Trophoblast cell (in vitro differentiated cells and primary cell): ENCODE measurements around the gene ADTRP.

Source experiments
- DNase-seq, 2 donors: peaks; one replicate each; pipeline ENCODE4 v3.0.0-alpha.2; 2016
- H2AFZ ChIP-seq: 2 replicates; pipeline ENCODE4 v1.6.1; 2013; ENCODE audit warnings: low read length, moderate library complexity, mild to moderate bottlenecking; ENCODE audit not compliant: insufficient read depth, poor library complexity
- H2AK5ac ChIP-seq: 2 replicates; pipeline ENCODE4 v1.6.1; 2013; ENCODE audit warnings: mild to moderate bottlenecking, low read length
- H2BK120ac ChIP-seq: 2 replicates; pipeline ENCODE4 v1.6.1; 2013; ENCODE audit warnings: low read length, mild to moderate bottlenecking, moderate library complexity; ENCODE audit not compliant: insufficient read depth, poor library complexity
- H2BK12ac ChIP-seq: 2 replicates; pipeline ENCODE4 v1.6.1; 2013; ENCODE audit warnings: mild to moderate bottlenecking, low read length, moderate library complexity
- H2BK5ac ChIP-seq: 2 replicates; pipeline ENCODE4 v1.6.1; 2013; ENCODE audit warnings: low read length, low read depth, moderate library complexity, mild to moderate bottlenecking; ENCODE audit not compliant: poor library complexity
- H3K14ac ChIP-seq: 2 replicates; pipeline ENCODE4 v1.6.1; 2013; ENCODE audit warnings: mild to moderate bottlenecking, low read length
- H3K18ac ChIP-seq: 2 replicates; pipeline ENCODE4 v1.6.1; 2013; ENCODE audit warnings: mild to moderate bottlenecking, low read length
- H3K23ac ChIP-seq: 2 replicates; pipeline ENCODE4 v1.6.1; 2013; ENCODE audit warnings: low read length
- H3K27ac ChIP-seq: 2 replicates; pipeline ENCODE4 v1.5.1; 2013; ENCODE audit warnings: low read depth, mild to moderate bottlenecking, inconsistent platforms, low read length, moderate library complexity
- H3K27me3 ChIP-seq: 2 replicates; pipeline ENCODE4 v1.6.1; 2013; ENCODE audit warnings: inconsistent platforms, mild to moderate bottlenecking, low read length, moderate library complexity; ENCODE audit not compliant: insufficient read depth
- H3K36me3 ChIP-seq, 2 experiments: 1 replicate in 1 of 2; 2 replicates in 1 of 2; pipeline ENCODE4 v1.6.1; 2013; ENCODE audit warnings: low read length in 2 of 2, mild to moderate bottlenecking in 2 of 2, moderate library complexity in 1 of 2; ENCODE audit not compliant: insufficient read depth in 2 of 2, control insufficient read depth in 1 of 2
- H3K4ac ChIP-seq: 2 replicates; pipeline ENCODE4 v1.6.1; 2013; ENCODE audit warnings: low read depth, mild to moderate bottlenecking, low read length, moderate library complexity
- H3K4me1 ChIP-seq, 2 experiments: 1 replicate in 1 of 2; 2 replicates in 1 of 2; pipeline ENCODE4 v1.6.1; 2013; ENCODE audit warnings: low read length in 2 of 2, mild to moderate bottlenecking in 2 of 2, moderate library complexity in 1 of 2; ENCODE audit not compliant: insufficient read depth in 2 of 2, control insufficient read depth in 1 of 2
- H3K4me2 ChIP-seq: 2 replicates; pipeline ENCODE4 v1.6.1; 2013; ENCODE audit warnings: inconsistent platforms, mild to moderate bottlenecking, low read length, moderate library complexity
- H3K4me3 ChIP-seq: 2 replicates; pipeline ENCODE4 v1.5.1; 2013; ENCODE audit warnings: mild to moderate bottlenecking, low read depth, low read length, inconsistent platforms
- H3K79me1 ChIP-seq: one replicate; pipeline ENCODE4 v1.6.1; 2013; ENCODE audit warnings: low read length
- H3K79me2 ChIP-seq: 2 replicates; pipeline ENCODE4 v1.6.1; 2013; ENCODE audit warnings: low read length, mild to moderate bottlenecking; ENCODE audit not compliant: control insufficient read depth, insufficient read depth, poor library complexity
- H3K9ac ChIP-seq: 2 replicates; pipeline ENCODE4 v1.6.1; 2013; ENCODE audit warnings: mild to moderate bottlenecking, low read length
- H3K9me3 ChIP-seq: 2 replicates; pipeline ENCODE4 v1.6.1; 2013; ENCODE audit warnings: low read depth, mild to moderate bottlenecking, control low read depth, inconsistent platforms, low read length; ENCODE audit not compliant: insufficient read depth
- H4K12ac ChIP-seq: 2 replicates; pipeline ENCODE4 v1.6.1; 2013; ENCODE audit warnings: low read depth, mild to moderate bottlenecking, low read length, moderate library complexity
- H4K8ac ChIP-seq: 2 replicates; pipeline ENCODE4 v1.6.1; 2013; ENCODE audit warnings: low read depth, mild to moderate bottlenecking, low read length, moderate library complexity
- H4K91ac ChIP-seq: one replicate; pipeline ENCODE4 v1.6.1; 2013; ENCODE audit warnings: low read depth, mild to moderate bottlenecking, low read length, moderate library complexity
- WGBS: extraction: QIAGEN DNeasy Blood & Tissue Kit; methylation state at CpG from one replicate; pipeline ENCODE4 v1.1.7; 2013; ENCODE audit warnings: missing lambda C conversion rate; ENCODE audit not compliant: insufficient read length, insufficient coverage; ENCODE audit errors: extremely low coverage; 5-methylcytosine and 5-hydroxymethylcytosine counted together

ADTRP gene

GRCh38 chr6:11808054-11808453, 29.5 kb upstream of the ADTRP start:
- no peak overlapping the region for H4K12ac ChIP-seq
- H3K9me3 ChIP-seq: no peaks in the 10 kb centered on the region
- no peak overlapping the region for H3K14ac ChIP-seq
- no peaks in the 10 kb centered on the region for H3K79me1 ChIP-seq
- no peak overlapping the region for H4K91ac ChIP-seq
- H2BK120ac ChIP-seq: no peak overlapping the region
- H2AFZ ChIP-seq: no peak overlapping the region
- no CpG with 5 or more reads among the region's 8 CpGs for WGBS
- no peak overlapping the region for H4K8ac ChIP-seq
- no peak overlapping the region for H3K4ac ChIP-seq
- no peak overlapping the region for H3K18ac ChIP-seq
- no peaks in the 10 kb centered on the region for H3K36me3 ChIP-seq
- no peaks in the 10 kb centered on the region for H3K79me2 ChIP-seq
- H3K27ac ChIP-seq: no peak overlapping the region
- H2BK5ac ChIP-seq: no peak overlapping the region
- H3K9ac ChIP-seq: no peak overlapping the region
- H3K27me3 ChIP-seq: no peaks in the 10 kb centered on the region
- no peak for DNase-seq
- no peak overlapping the region for H2BK12ac ChIP-seq
- peaks cover 0 to 7% of the 10 kb centered on the region in 2 experiments for H3K4me1 ChIP-seq
- no peak overlapping the region for H3K23ac ChIP-seq
- H3K4me3 ChIP-seq: no peak overlapping the region
- H2AK5ac ChIP-seq: no peak overlapping the region
- H3K4me2 ChIP-seq: no peak overlapping the region

GRCh38 chr6:11806561-11807317, 28.1 kb upstream of the ADTRP start:
- Histone ChIP-seq H3K27ac (no peak overlapping the region), H2AK5ac (no peak overlapping the region), H2BK12ac (no peak overlapping the region), H4K12ac (no peak overlapping the region), H3K18ac (no peak overlapping the region), H3K4me3 (no peak overlapping the region), H2AFZ (no peak overlapping the region), H3K4me1 (peaks cover 0 to 7% of the 10 kb centered on the region in 2 experiments), H3K14ac (no peak overlapping the region), H4K8ac (no peak overlapping the region), H3K27me3 (no peaks in the 10 kb centered on the region), H3K79me1 (no peaks in the 10 kb centered on the region), H2BK5ac (no peak overlapping the region), H3K9me3 (no peaks in the 10 kb centered on the region), H2BK120ac (no peak overlapping the region), H3K4me2 (no peak overlapping the region), H3K9ac (no peak overlapping the region), H4K91ac (no peak overlapping the region), H3K36me3 (no peaks in the 10 kb centered on the region), H3K4ac (no peak overlapping the region), H3K23ac (no peak overlapping the region), H3K79me2 (no peaks in the 10 kb centered on the region)
- no CpG with 5 or more reads among the region's 15 CpGs for WGBS
- no peak for DNase-seq

GRCh38 chr6:11805259-11806053, 26.9 kb upstream of the ADTRP start:
- Histone ChIP-seq H3K14ac (no peak overlapping the region), H2BK120ac (no peak overlapping the region), H3K27me3 (no peaks in the 10 kb centered on the region), H4K12ac (no peak overlapping the region), H3K4me1 (peaks cover 0 to 7% of the 10 kb centered on the region in 2 experiments), H3K27ac (no peak overlapping the region), H3K4me2 (no peak overlapping the region), H3K9ac (no peak overlapping the region), H2AFZ (no peak overlapping the region), H3K23ac (no peak overlapping the region), H4K8ac (no peak overlapping the region), H3K4me3 (no peak overlapping the region), H3K79me2 (no peaks in the 10 kb centered on the region), H2BK5ac (no peak overlapping the region), H3K79me1 (no peaks in the 10 kb centered on the region), H3K9me3 (no peaks in the 10 kb centered on the region), H2BK12ac (no peak overlapping the region), H3K18ac (no peak overlapping the region), H3K4ac (no peak overlapping the region), H2AK5ac (no peak overlapping the region), H4K91ac (no peak overlapping the region), H3K36me3 (no peaks in the 10 kb centered on the region)
- DNase-seq: peak in 1 of 2 donors; percentile 26
- WGBS: no CpG with 5 or more reads among the region's 13 CpGs

DNA sequence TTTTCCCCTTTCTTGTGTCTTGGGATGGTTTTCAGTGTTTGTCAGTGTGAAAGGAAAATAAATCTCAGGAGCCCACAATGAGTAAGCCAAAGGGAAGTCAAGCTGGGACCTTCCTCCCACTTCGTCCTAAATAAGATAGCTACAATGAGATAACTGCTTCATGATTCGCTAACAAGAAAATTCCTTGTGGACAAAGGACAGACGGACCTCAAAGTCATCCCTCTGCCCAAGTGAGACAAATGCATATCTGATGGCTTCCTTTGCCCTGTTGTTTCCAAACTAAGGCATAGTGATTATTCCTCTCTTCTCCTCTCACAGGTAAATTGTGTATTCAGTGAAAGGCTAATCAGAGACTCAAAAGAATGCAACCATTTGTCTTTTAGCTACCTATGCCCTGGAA, 26.1 kb upstream of the ADTRP start:
- Histone ChIP-seq H3K18ac (no peak overlapping the region), H3K36me3 (no peaks in the 10 kb centered on the region), H2AK5ac (no peak overlapping the region), H3K79me2 (no peaks in the 10 kb centered on the region), H3K4ac (no peak overlapping the region), H3K79me1 (no peaks in the 10 kb centered on the region), H3K27ac (no peak overlapping the region), H3K23ac (no peak overlapping the region), H3K4me2 (no peak overlapping the region), H3K4me3 (no peak overlapping the region), H2BK12ac (no peak overlapping the region), H3K9me3 (no peaks in the 10 kb centered on the region), H2BK5ac (no peak overlapping the region), H4K12ac (no peak overlapping the region), H3K4me1 (peaks cover 0 to 7% of the 10 kb centered on the region in 2 experiments), H3K27me3 (no peaks in the 10 kb centered on the region), H2AFZ (no peak overlapping the region), H4K91ac (no peak overlapping the region), H3K9ac (no peak overlapping the region), H2BK120ac (no peak overlapping the region), H4K8ac (no peak overlapping the region), H3K14ac (no peak overlapping the region)
- DNase-seq: no peak
- no CpG with 5 or more reads among the region's 3 CpGs for WGBS
